GM12878 (cell line): ENCODE results near the gene PLXNA4. TPM values are rescaled to one million over a fixed set of nuclear protein-coding genes. Genes with fewer than 3 reads are reported as not detected.

Source experiments
- ATAC-seq: fragments of 200-7000 bp; cut with Tn5 transposase; 3 replicates; pipeline ENCODE4 v1.9.1; 2020; ENCODE audit warnings: mild to moderate bottlenecking, moderate library complexity
- BruUV-seq: library from RNA; stranded (reverse); fragments of 400-500 nt; replicated peaks from 2 replicates; lab custom pipeline; 2021; lab: Mats Ljungman, UMichigan
- CTCF ChIA-PET: fragments of 300-600 bp; sonication (Branson Sonifier 250); formaldehyde crosslinking; extraction: SDS; loops from one replicate; lab custom pipeline; 2021; ENCODE audit warnings: inconsistent platforms; lab: Yijun Ruan, JAX
- POLR2A ChIA-PET: fragments of 350-600 bp; formaldehyde crosslinking; extraction: SDS; loops from one replicate; lab custom pipeline; 2021; ENCODE audit warnings: inconsistent platforms; lab: Charles Lee
- RAD21 ChIA-PET: fragments of 300-600 bp; sonication (Branson Sonifier 250); formaldehyde crosslinking; loops from one replicate; lab custom pipeline; 2023; ENCODE audit warnings: antibody characterized with exemption; ENCODE audit not compliant: unreplicated experiment; lab: Charles Lee
- SMC1A ChIA-PET: fragments of 300-600 bp; sonication (Branson Sonifier 250); formaldehyde crosslinking; loops from one replicate; lab custom pipeline; 2023; ENCODE audit not compliant: unreplicated experiment, uncharacterized antibody; lab: Charles Lee
- DNase-seq: peaks from one replicate; pipeline ENCODE4 v3.0.0-alpha.2; 2011; ENCODE audit warnings: low read depth, low spot score
- FAIRE-seq: peaks from 3 replicates; lab custom pipeline; 2011; peaks lifted over from hg19 to GRCh38; lab: Jason Lieb, UNC
- H2AFZ ChIP-seq: 2 replicates; pipeline ENCODE4 v1.6.0; 2011; ENCODE audit warnings: low read depth, low read length, control low read depth; ENCODE audit not compliant: control insufficient read depth
- H3K27ac ChIP-seq: 2 replicates; pipeline ENCODE4 v1.5.1; 2011; ENCODE audit warnings: control low read depth; ENCODE audit not compliant: control insufficient read depth, insufficient read depth
- H3K27me3 ChIP-seq, 2 experiments: replicated peaks in 1 of 2; 2 replicates each; pipeline versions ENCODE4 v1.6.0 to v1.6.1; 2011; ENCODE audit warnings: low read length in 1 of 2; ENCODE audit not compliant: control insufficient read depth in 2 of 2, insufficient read depth in 2 of 2
- H3K36me3 ChIP-seq, 2 experiments: 2 replicates each; pipeline ENCODE4 v1.5.1; 2011; ENCODE audit warnings: low read length in 1 of 2; ENCODE audit not compliant: control insufficient read depth in 2 of 2, insufficient read depth in 2 of 2
- H3K4me1 ChIP-seq: 2 replicates; pipeline ENCODE4 v1.6.1; 2011; ENCODE audit warnings: mild to moderate bottlenecking, low read length, moderate library complexity, mixed read lengths; ENCODE audit not compliant: control insufficient read depth, insufficient read depth
- H3K4me2 ChIP-seq: 2 replicates; pipeline ENCODE4 v1.6.0; 2011; ENCODE audit warnings: control low read depth; ENCODE audit not compliant: control insufficient read depth, insufficient read depth
- H3K4me3 ChIP-seq: fragments of 200-600 bp; sonication (generic); 2 replicates; pipeline ENCODE4 v1.5.1; 2016
- H3K79me2 ChIP-seq: 2 replicates; pipeline ENCODE4 v1.6.0; 2011; ENCODE audit warnings: low read length; ENCODE audit not compliant: control insufficient read depth, insufficient read depth
- H3K9ac ChIP-seq: 2 replicates; pipeline ENCODE4 v1.8.0; 2011; ENCODE audit warnings: low read length, control low read depth, mixed read lengths; ENCODE audit not compliant: control insufficient read depth, insufficient read depth
- H3K9me3 ChIP-seq: replicated peaks from 3 replicates; pipeline ENCODE4 v1.5.1; 2011; ENCODE audit warnings: mild to moderate bottlenecking, low read length; ENCODE audit not compliant: control insufficient read depth, insufficient read depth
- H4K20me1 ChIP-seq: 2 replicates; pipeline ENCODE4 v1.6.0; 2011; ENCODE audit not compliant: control insufficient read depth, insufficient read depth
- BRCA1 ChIP-seq: IDR thresholded peaks from 2 replicates; pipeline ENCODE4 v1.6.1; 2011; ENCODE audit warnings: low read depth, low read length, improper control_type of control experiment
- MEF2A ChIP-seq: IDR thresholded peaks from 2 replicates; pipeline ENCODE4 v1.6.1; 2011; ENCODE audit warnings: low read depth, mild to moderate bottlenecking, low read length, moderate library complexity; ENCODE audit not compliant: insufficient read depth
- MLLT1 ChIP-seq: fragments of 450-650 bp; IDR thresholded peaks from 2 replicates; pipeline ENCODE4 v1.6.1; 2016; ENCODE audit warnings: mild to moderate bottlenecking
- NFYA ChIP-seq: IDR thresholded peaks from 2 replicates; pipeline ENCODE4 v1.6.1; 2011; ENCODE audit warnings: low read depth, mild to moderate bottlenecking, low read length, improper control_type of control experiment, borderline replicate concordance
- PAX8 ChIP-seq: fragments of 450-650 bp; IDR thresholded peaks from 2 replicates; pipeline ENCODE4 v1.6.1; 2017; ENCODE audit warnings: mild to moderate bottlenecking, moderate library complexity
- ZZZ3 ChIP-seq: IDR thresholded peaks from 2 replicates; pipeline ENCODE4 v1.6.1; 2011; ENCODE audit warnings: low read depth; ENCODE audit not compliant: control insufficient read depth, insufficient read length
- WGBS: methylation state at CpG from one replicate; pipeline ENCODE4 v1.1.6; 2016; ENCODE audit warnings: low lambda C conversion rate; ENCODE audit not compliant: insufficient replicate concordance, insufficient coverage; ENCODE audit errors: missing lambda C conversion rate; 5-methylcytosine and 5-hydroxymethylcytosine counted together
- in situ Hi-C: fragments of 300-500 bp; cut with MboI; formaldehyde crosslinking; loops from 9 replicates; pipeline ENCODE4 v1.14.3; 2018; ENCODE audit warnings: mixed read lengths
- intact Hi-C: fragments of 100-400 bp; cut with micrococcal nuclease; formaldehyde crosslinking; loops from one replicate; pipeline ENCODE4 v1.14.2; 2022; ENCODE audit not compliant: unreplicated experiment
- polyA plus RNA-seq, 11 experiments: library from polyadenylated mRNA; depleted of rRNA in 4 of 11; unstranded in 6 of 11; stranded (reverse) in 5 of 11; fragments of >200 nt; fragmentation: Nextera tagmentation in 4 of 11; fragmentation: Illumina TruSeq in 1 of 11; extraction: Ambion mirVana in 4 of 11; extraction: Trizol in 1 of 11; gene quantifications; 1 replicate in 1 of 11; 2 replicates in 10 of 11; pipeline versions ENCODE4 v1.2.1 to v1.2.3, GENCODE V29; 2011 to 2016; ENCODE audit warnings: inconsistent platforms in 2 of 11, missing spikeins in 2 of 11, low read depth in 1 of 11
- total RNA-seq, 4 experiments: library from RNA; depleted of rRNA in 3 of 4; stranded (reverse); fragments of >200 nt in 3 of 4; fragmentation: Illumina TruSeq in 1 of 4; extraction: Trizol in 1 of 4; gene quantifications; 2 replicates each; pipeline versions ENCODE4 v1.2.1 to v1.2.3, GENCODE V29; 2013 to 2021

The PLXNA4 gene
- total and polyA plus RNA-seq, 10 of the 15 experiments (the other 5 are each of a cell fraction or from before 2014, with no cell fraction given), result 0.03 TPM; not detected in 9

- Histone ChIP-seq H3K27ac (no peak overlapping the region), H3K79me2 (no peaks in the 10 kb centered on the region), H3K9me3 (no peaks in the 10 kb centered on the region), H3K4me3 (no peak overlapping the region), H3K9ac (no peak overlapping the region), H3K36me3 (no peaks in the 10 kb centered on the region), H3K4me2 (no peak overlapping the region), H2AFZ (no peak overlapping the region), H4K20me1 (no peaks in the 10 kb centered on the region), H3K4me1 (no peaks in the 10 kb centered on the region), H3K27me3 (no peaks in the 10 kb centered on the region; a peak in 1 of 4 replicates)
- DNase-seq (no peak), FAIRE-seq (no peak), ATAC-seq (no peak)
- WGBS, result 0% methylated on average over 3 of the region's 3 CpGs
- ChIA-PET POLR2A (no interaction called here), CTCF (no interaction called here), RAD21 (no interaction called here), SMC1A (no interaction called here)
- in situ Hi-C loops, result no loop called here
- TF ChIP-seq NFYA (no peak), MLLT1 (no peak)
- intact Hi-C loops, result no loop called here
- BruUV-seq, result no TSS peak
Observed at GRCh38 chr7:132141109-132141508, 435.2 kb downstream of the PLXNA4 start.

GRCh38 chr7:132140341-132140740 is 435.9 kb downstream of the PLXNA4 start:
- Histone ChIP-seq H3K4me1 (no peaks in the 10 kb centered on the region), H3K79me2 (no peaks in the 10 kb centered on the region), H3K36me3 (no peaks in the 10 kb centered on the region), H3K9ac (no peak overlapping the region), H4K20me1 (no peaks in the 10 kb centered on the region), H3K27me3 (no peaks in the 10 kb centered on the region; a peak in 1 of 4 replicates), H3K4me3 (no peak overlapping the region), H2AFZ (no peak overlapping the region), H3K9me3 (no peaks in the 10 kb centered on the region), H3K4me2 (no peak overlapping the region), H3K27ac (no peak overlapping the region)
- in situ Hi-C loops (no loop called here), intact Hi-C loops (no loop called here)
- TF ChIP-seq BRCA1 (no peak), ZZZ3 (no peak), PAX8 (no peak), MEF2A (no peak)
- ChIA-PET RAD21 (no interaction called here), POLR2A (no interaction called here), CTCF (no interaction called here), SMC1A (interaction anchor here (1.3 kb wide), 1 partner anchor 10 kb away, joined by 3 read pairs; no protein-coding TSS in a partner anchor)
- no peak for FAIRE-seq
- no TSS peak for BruUV-seq
- 7% methylated on average over 5 of the region's 5 CpGs for WGBS
- ATAC-seq, result no peak
- no peak for DNase-seq
